SU-DHL-6 (cell line): ENCODE data around the gene TBC1D22A.

Experiments used
- EZH2phosphoT487 ChIP-seq: fragments of 200-600 bp; sonication (generic), shearing (Covaris generic); conservative IDR thresholded peaks from 2 replicates; pipeline ENCODE4 v1.6.1; 2018; ENCODE audit warnings: mild to moderate bottlenecking, antibody characterized with exemption, low read length, moderate library complexity, mixed read lengths
- TF ChIP-seq, protein P1 (sequence below): fragments of 200-600 bp; sonication (generic); IDR thresholded peaks from one replicate; pipeline ENCODE4 v1.5.1; 2017; ENCODE audit warnings: antibody characterized with exemption, mild to moderate bottlenecking, low read length, moderate library complexity; ENCODE audit not compliant: insufficient read depth, poor library complexity, severe bottlenecking

DNA sequence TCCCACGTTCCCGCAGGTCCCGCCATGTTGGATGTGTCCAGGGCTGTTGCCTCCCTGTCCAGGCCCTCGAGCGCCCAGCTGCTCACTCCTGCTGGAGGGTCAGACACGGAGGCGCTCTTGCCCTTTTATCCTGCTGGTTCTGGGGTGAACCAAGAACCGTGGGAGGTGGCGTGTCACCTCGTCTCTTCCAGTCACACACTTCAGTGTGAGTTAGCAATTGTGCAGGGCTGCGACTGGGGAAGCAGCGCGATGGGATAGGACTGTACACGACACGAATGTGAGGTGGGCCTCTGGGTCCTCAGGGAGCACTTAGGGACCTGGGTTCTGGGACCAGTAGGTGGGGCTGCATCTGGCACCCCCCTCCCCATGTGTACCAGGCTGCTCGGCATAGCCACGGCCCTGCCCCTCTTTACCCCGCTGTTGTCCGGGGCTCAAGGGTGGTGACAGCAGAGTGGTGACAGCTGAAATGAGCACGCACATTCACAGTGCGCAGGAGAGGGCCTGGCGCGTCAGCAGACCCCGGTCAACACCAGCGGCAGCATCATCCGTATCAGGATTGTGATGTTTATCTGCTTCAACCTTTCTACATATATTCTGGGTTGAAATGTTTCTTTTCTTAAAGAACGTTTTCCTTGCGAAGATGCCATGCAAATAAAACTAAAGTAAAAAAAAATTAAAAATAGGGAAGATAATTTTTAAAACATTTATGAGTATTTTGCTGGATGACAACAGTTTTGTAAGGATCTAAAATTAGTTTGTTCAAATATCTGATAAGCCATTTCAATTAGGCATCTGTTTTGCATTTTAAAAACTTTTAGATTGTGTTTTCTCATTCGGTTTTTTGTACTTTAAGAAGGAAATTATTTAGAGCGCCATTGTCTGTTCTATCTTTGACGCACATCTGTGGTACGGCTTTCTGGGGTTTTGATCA lies 210.7 kb downstream of the TBC1D22A start:
- TF ChIP-seq, protein P1, sequence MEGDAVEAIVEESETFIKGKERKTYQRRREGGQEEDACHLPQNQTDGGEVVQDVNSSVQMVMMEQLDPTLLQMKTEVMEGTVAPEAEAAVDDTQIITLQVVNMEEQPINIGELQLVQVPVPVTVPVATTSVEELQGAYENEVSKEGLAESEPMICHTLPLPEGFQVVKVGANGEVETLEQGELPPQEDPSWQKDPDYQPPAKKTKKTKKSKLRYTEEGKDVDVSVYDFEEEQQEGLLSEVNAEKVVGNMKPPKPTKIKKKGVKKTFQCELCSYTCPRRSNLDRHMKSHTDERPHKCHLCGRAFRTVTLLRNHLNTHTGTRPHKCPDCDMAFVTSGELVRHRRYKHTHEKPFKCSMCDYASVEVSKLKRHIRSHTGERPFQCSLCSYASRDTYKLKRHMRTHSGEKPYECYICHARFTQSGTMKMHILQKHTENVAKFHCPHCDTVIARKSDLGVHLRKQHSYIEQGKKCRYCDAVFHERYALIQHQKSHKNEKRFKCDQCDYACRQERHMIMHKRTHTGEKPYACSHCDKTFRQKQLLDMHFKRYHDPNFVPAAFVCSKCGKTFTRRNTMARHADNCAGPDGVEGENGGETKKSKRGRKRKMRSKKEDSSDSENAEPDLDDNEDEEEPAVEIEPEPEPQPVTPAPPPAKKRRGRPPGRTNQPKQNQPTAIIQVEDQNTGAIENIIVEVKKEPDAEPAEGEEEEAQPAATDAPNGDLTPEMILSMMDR: no peak
- no peak for TF ChIP-seq EZH2phosphoT487
